GM19467 (cell line): Measurements from ENCODE around the gene UVSSA.

Experiments used
- ATAC-seq: cut with Tn5 transposase; IDR thresholded peaks from one replicate; pipeline ENCODE4 v1.9.1; 2021; ENCODE audit warnings: mild to moderate bottlenecking, moderate library complexity; ENCODE audit not compliant: unreplicated experiment

The UVSSA gene

GRCh38 chr4:1406394-1406980 lies 59.5 kb downstream of the UVSSA start, which contains the start of gene NKX1-1:
TSS of gene NKX1-1 (minus strand) at chr4:1406442. CDS start at chr4:1406442, 0 bp downstream.
- no peak for ATAC-seq

GRCh38 chr4:1406981-1407656 lies 60.1 kb downstream of the UVSSA start:
- no peak for ATAC-seq

- no peak for ATAC-seq
Measured at GRCh38 chr4:1407657-1408333, 60.8 kb downstream of the UVSSA start.

GRCh38 chr4:1408418-1408817 lies 61.4 kb downstream of the UVSSA start:
- no peak for ATAC-seq

- no peak for ATAC-seq
Measured at GRCh38 chr4:1409079-1409478, 62.1 kb downstream of the UVSSA start.

GRCh38 chr4:1409491-1410425 lies 62.8 kb downstream of the UVSSA start:
- no peak for ATAC-seq

GRCh38 chr4:1410491-1411325 lies 63.7 kb downstream of the UVSSA start:
- no peak for ATAC-seq

- ATAC-seq: no peak
Measured at GRCh38 chr4:1411436-1412375, 64.7 kb downstream of the UVSSA start.

GRCh38 chr4:1412376-1413203 lies 65.6 kb downstream of the UVSSA start:
- ATAC-seq: no peak

GRCh38 chr4:1413204-1413663 lies 66.2 kb downstream of the UVSSA start:
- ATAC-seq: no peak

GRCh38 chr4:1413687-1414479 lies 66.9 kb downstream of the UVSSA start:
- ATAC-seq: no peak

- no peak for ATAC-seq
Measured at GRCh38 chr4:1414831-1415680, 68.0 kb downstream of the UVSSA start.

GRCh38 chr4:1415681-1415981 lies 68.6 kb downstream of the UVSSA start:
- ATAC-seq: no peak

- no peak for ATAC-seq
Measured at GRCh38 chr4:1416051-1416947, 69.3 kb downstream of the UVSSA start.

GRCh38 chr4:1416948-1417260 lies 69.9 kb downstream of the UVSSA start:
- ATAC-seq: no peak
